ENCODE data around the gene GPR135.
"Not testable (repeated sequence)": the region's sequence is repeated elsewhere in the genome, so short reads cannot be mapped to it uniquely, and the experiment has no call there.

Gene GPR135

DNA sequence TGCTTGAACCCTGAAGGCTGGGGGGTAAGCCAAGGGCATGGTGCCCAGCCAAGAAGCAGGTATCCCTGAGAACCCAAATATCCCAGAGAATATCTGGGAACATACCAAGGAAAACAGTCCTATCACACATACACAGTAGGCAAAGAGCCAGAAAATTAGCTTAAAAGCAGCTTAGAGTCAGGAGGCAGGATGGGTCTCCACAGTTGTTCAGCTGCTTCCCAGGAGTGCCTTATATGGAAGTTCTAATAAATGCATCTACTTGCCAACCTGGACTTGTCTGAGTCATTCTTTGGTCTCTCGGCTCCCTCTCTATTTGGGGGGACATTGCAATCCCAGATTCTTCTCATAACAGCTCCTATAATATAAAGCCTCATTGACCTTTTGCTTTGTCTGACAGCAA is 9.0 kb upstream of the GPR135 start:
- no peak for DNase-seq

GRCh38 chr14:59464486-59465315 is 479 bp downstream of the GPR135 start:
- DNase-seq, result no peak

- no peak for DNase-seq
Measured at GRCh38 chr14:59463787-59464485, 1.2 kb downstream of the GPR135 start.

GRCh38 chr14:59461891-59462290 is 3.3 kb downstream of the GPR135 start:
- no peak for DNase-seq

DNA sequence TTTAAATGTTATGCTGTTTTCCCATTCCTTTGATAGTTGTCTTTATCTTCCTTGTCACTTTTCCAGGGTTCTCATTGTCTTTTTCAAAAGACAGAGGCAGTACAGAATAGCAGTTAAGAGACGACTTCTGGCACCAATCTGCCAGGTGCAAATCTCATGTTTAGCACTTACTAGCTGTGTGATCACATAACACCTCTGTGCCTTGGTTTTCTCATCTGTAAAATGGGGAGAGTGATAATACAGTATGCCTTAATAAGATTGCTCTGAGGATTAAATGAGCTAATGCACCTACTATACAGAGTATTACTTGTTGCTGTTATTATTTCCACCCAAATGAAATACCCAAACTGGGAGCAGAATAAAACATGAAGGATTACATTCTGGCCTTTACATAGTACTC is 4.8 kb downstream of the GPR135 start:
- DNase-seq, result no peak

- DNase-seq, result no peak
Measured at GRCh38 chr14:59458486-59458885, 6.7 kb downstream of the GPR135 start.

DNA sequence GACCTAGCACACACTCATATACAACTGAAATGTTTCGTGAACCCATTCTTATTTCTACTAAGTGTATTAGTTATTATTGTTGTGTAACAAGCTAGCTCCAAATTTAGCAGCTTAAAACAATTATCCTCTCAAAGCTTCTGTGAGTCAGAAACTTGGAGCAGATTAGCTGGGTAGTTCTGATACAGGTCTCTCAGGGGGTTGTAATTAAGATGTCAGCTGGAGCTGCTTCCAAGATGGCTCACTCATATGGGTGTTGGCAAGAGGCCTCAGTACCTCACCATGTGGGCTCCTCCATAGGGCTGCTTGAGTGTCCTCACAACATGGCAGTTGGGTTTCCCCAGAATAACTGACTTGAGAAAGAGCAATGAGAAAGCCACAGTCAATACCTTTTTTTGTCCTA is 9.8 kb downstream of the GPR135 start:
- no peak for DNase-seq

DNA sequence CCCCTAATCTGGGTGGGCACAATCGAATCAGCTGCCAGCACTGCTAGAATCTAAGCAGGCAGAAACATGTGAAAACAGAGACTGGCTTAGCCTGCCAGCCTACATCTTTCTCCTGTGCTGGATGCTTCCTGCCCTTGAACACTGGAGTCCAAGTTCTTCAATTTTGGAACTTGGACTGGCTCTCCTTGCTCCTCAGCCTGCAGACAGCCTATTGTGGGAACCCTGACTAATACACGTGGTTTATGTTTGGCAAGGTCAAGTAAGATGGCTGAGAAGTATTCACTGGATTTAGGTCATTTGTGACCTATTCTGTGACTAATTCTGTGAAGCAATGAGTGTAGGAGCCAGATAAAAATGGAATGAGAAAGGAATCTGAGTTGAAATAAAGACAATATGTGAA is 11.0 kb downstream of the GPR135 start:
- DNase-seq, result no peak

DNA sequence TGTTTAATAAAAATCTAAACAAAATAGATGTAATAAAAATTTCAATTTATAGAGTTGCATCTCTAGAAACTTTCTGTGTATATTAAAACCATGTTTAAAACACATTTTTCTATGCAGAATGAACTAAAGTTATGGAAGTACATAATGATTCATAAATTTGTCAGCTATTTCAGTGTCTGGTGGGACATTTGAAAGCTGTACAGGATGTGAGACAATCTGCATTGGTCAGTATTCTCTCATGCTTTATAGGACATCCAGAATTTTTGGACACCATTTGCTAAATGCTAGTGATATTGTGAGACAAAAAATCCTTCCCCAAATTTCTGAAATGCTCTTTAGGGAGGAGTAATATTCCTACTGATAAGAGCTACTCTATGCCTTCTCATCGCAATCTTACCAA is 13.3 kb downstream of the GPR135 start:
- DNase-seq, result no peak

GRCh38 chr14:59450716-59451115 is 14.5 kb downstream of the GPR135 start:
- no peak for DNase-seq

DNA sequence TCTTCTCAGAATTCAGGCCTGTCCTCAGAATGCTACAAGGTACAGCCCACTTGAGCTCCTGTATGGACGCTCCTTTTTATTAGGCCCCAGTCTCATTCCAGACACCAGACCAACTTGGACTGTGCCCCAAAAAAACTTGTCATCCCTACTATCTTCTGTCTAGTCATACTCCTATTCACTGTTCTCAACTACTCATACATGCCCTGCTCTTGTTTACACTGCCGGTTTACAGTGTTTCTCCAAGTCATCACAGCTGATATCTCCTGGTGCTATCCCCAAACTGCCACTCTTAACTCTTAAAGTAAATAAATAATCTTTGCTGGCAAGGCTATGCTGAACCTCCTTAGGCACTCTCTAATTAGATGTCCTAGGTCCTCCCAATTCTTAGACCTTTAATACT is 16.5 kb downstream of the GPR135 start:
- DNase-seq, result not testable (repeated sequence)

GRCh38 chr14:59439256-59439965 is 25.8 kb downstream of the GPR135 start:
- no peak for DNase-seq

- DNase-seq, result no peak
Measured at GRCh38 chr14:59438195-59438647, 27.0 kb downstream of the GPR135 start.

GRCh38 chr14:59435987-59436386 is 29.2 kb downstream of the GPR135 start:
- no peak for DNase-seq

DNA sequence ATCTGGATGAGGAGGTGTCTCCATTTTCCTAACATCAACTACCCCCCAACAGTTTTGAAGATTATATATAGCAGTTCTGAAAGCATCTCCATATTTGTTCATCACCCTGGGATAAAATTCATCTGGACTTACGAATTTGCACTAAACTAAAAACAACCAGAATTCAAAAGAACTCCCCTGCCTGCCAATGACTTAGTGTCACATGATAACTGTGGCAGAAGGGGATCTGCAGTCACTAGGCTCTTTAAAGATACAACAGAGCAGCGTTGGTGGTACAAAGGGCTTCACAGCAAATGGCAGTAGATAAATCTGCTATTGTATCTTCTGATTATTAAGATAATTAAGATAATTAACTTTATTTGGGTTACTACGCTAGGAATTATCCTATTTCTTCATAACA is 30.1 kb downstream of the GPR135 start:
- DNase-seq, result no peak

- no peak for DNase-seq
Measured at GRCh38 chr14:59429790-59430189, 35.4 kb downstream of the GPR135 start.

- no peak for DNase-seq
Measured at GRCh38 chr14:59428581-59429012, 36.6 kb downstream of the GPR135 start.

DNA sequence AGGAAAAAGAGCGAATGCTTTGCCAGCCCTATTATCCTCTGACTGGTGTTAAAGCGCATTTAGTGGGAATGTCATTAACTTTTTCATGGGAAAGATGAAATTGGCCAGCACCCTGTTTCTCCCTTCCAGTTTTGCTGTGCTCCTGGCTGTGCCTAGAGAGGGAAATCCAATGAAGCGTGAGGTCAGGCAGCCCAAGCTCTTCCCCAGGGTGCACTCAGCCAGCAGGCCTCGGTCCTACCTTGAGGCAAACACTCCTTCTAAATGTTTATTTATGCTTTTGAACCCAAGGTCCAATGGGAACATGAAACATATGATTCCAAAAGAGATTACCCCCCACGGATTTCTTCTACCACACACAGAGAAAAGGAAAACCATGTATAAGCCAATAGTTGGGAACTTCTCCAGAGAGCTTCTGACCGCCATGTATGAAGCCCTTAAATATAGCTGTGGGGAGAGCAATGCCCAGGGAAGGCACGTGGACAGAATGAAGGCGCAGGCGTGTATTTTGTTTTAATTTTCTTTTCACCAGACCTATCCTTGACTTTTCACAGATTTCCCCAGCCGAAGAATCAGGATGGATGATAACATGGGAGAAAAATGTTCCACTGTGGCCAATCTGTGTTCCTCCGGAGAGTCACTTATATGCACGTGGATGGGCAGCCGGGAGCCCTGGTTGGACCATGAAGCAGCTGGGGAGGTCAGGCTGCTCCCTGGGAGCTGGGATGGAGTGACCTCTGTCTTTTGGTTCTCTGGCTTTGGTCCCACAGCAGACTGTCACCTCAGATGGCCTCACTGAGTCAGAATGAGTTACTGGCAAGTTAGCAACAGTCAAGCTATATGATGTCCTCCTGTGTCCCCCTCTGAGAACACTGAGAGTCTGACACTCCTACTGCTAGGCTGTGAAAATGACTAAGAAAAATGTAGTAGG is 37.3 kb downstream of the GPR135 start:
- DNase-seq, result no peak

- no peak for DNase-seq
Measured at GRCh38 chr14:59425322-59425935, 39.8 kb downstream of the GPR135 start.

DNA sequence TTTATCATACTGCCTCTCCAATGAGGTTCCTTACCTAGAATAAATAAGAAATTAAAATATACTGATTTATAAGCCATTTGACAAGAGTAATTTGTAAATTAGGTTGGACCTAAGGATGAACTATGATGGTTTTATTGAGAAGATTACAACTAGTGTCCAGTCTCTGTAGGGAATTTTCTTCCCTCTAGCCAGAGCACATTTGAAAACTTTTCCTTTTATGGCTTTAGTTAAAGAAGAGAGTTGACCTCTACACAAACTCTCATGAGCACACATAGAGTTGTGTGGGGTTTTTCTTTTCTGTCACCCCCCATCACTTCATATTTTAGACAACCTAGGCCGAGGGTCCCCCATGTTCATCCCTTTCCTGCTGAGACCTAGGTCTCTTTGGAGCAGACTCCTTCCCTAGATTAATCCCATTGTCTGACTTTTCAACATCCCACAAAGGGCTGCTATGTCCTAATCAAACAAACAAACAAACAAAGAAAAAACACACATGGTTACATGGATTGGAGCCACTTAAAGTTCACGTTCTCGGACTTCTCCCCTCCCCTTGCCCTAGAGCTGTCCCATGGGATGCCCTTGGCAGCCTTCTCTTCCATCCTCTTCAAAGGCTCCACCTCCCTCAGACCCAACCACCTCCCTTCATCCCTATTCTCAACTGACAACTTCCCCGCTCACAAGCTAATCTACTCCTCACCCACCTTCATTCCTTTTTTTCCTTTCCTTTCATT is 40.7 kb downstream of the GPR135 start:
- no peak for DNase-seq

Measured in GOT3 (cell line).